Transverse colon (tissue), 3 donors: ENCODE data around the gene PRKCE.

Experiments used
- POLR2A ChIP-seq: fragments of 450-650 bp; IDR thresholded peaks from one replicate; pipeline ENCODE4 v1.6.1; 2016; ENCODE audit warnings: antibody characterized with exemption, mild to moderate bottlenecking, moderate library complexity
- TF ChIP-seq, protein P1 (sequence below), 5 experiments: fragments of 200-600 bp in 3 of 5; fragments of 450-650 bp in 2 of 5; sonication (generic) in 3 of 5; IDR thresholded peaks; 1 replicate in 2 of 5; 2 replicates in 3 of 5; pipeline ENCODE4 v1.5.1; 2016 to 2017; ENCODE audit warnings: antibody characterized with exemption in 5 of 5, inconsistent platforms in 3 of 5, mild to moderate bottlenecking in 2 of 5, moderate library complexity in 1 of 5

- TF ChIP-seq, protein P1, sequence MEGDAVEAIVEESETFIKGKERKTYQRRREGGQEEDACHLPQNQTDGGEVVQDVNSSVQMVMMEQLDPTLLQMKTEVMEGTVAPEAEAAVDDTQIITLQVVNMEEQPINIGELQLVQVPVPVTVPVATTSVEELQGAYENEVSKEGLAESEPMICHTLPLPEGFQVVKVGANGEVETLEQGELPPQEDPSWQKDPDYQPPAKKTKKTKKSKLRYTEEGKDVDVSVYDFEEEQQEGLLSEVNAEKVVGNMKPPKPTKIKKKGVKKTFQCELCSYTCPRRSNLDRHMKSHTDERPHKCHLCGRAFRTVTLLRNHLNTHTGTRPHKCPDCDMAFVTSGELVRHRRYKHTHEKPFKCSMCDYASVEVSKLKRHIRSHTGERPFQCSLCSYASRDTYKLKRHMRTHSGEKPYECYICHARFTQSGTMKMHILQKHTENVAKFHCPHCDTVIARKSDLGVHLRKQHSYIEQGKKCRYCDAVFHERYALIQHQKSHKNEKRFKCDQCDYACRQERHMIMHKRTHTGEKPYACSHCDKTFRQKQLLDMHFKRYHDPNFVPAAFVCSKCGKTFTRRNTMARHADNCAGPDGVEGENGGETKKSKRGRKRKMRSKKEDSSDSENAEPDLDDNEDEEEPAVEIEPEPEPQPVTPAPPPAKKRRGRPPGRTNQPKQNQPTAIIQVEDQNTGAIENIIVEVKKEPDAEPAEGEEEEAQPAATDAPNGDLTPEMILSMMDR (IDR thresholded peaks at IDR 0.05): no peak
- no peak for TF ChIP-seq POLR2A
These were observed 383.1 kb downstream of the PRKCE start for GRCh38 chr2:46034535-46034934.
